RKO (cell line): ENCODE data around the gene ACSM2B.
"Not testable (repeated sequence)": the region's sequence is repeated elsewhere in the genome, so short reads cannot be mapped to it uniquely, and the experiment has no call there.

Experiments used
- DNase-seq: peaks from one replicate; pipeline ENCODE4 v3.0.0-alpha.2; 2016; ENCODE audit warnings: low spot score

ACSM2B gene

DNA sequence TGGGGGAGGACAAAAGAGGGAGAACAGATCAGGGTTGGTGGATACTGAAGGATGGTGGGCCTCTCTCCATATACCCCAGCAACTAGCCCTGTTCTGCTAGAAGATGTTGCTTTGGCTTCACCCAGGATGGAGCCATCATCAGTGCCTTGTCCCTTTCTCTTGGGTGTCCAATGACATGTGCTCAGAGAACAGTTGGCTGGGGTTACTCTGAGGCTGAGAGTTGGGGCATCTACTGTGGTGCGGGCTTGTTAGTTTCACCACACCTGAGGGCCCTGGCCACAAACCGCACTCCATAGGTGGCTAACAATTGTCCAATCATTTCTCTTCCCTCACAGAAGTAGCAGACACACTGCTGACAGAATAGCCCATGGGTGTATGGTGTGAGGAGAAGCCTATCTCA lies 18.9 kb upstream of the ACSM2B start:
- DNase-seq: not testable (repeated sequence)

DNA sequence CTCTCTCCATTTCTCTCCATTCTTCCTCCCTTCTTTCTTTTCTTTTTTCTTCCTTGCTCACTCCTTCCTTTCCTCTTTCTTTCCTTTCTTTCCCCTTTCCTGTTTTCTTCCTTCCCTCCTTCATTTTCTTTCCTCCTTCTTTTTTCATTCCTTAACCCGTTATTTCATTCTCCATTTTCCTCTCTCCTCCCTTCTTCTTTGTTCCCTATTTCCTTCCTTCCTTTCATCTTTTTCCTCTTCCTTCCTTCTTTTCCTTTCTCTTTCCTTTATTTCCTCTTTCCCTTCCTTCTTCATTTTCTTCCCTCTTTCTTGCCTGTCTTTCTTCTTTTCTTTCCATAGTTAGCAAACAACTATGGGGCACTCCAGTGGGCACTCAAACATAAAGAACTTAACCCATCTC lies 16.6 kb upstream of the ACSM2B start:
- DNase-seq: not testable (repeated sequence)

GRCh38 chr16:20589486-20589885 lies 13.3 kb upstream of the ACSM2B start:
- not testable (repeated sequence) for DNase-seq

GRCh38 chr16:20587645-20588074 lies 11.5 kb upstream of the ACSM2B start:
- not testable (repeated sequence) for DNase-seq

DNA sequence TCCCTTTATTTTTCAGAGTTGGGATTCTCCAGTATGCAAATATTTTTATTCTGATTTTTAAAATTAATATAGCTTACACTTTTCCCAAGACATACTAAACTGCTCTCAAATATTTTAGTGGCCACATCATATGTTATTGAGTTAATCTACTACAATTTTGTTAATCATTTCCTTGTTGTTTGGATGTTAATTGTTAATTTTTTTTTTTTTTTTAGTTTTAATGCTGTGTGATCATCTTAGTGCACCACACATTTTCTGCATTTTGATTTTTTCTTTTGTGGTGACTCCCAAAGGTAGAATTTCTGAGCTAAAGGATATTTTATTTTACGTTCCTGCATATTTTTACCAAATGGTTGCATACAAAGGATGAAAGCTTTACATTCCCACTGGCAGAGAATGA lies 10.5 kb upstream of the ACSM2B start:
- not testable (repeated sequence) for DNase-seq

- not testable (repeated sequence) for DNase-seq
These were observed 9.9 kb upstream of the ACSM2B start for GRCh38 chr16:20586112-20586511.

DNA sequence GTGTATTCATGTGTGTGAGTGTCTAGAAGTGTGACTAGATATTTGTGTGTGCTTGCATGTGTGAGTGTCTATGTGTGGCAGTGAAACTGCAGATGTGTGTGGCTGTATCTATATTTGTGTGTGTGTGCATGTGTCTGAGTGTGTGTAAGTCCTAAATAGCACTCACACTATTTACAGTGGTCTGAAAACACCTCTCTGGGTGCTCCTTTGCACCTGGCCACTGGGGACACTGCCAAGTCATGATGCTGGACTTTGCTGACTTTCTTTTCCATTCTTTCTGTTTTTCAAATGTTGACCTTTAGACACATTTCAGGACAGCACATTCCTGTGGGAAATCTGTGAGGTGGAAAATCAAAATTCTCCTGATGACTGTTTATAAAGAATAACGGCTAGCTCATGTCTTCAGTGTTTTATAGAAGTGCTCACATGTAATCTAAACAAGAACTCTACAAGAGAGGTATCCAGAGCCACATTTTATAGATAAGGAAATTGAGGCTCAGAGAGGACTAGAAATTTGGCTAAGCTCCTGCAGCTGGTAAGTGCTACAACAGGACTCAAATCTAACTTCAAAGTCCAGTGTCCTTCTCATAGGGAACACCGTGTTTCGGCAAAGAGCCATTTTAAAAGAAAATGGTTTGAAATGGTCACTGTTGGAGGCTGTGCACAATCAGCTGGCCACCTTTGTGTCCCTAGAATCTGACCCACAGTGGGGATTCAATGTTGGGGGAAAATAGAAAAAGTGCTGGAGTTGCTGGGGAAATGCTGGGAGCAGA lies 4.5 kb upstream of the ACSM2B start:
- not testable (repeated sequence) for DNase-seq

DNA sequence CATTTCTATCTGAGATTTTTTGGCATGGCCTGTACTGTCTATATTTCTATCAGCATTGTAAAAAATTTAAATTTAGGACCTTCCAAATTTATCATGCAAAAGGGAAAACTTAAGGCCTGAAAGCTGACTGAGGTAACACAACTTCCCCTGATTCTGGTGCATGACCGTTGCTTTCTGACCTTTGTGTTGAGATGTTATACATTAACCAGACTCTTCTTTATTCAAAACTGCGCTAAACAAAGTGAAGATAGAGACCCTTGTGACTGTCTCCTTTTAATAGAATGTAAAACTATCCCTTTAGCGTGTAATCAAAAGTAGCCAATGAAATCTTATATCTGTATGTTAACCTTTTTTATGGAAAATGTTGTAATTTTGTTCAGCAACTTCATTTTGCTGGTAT lies 1.9 kb upstream of the ACSM2B start:
- not testable (repeated sequence) for DNase-seq

- not testable (repeated sequence) for DNase-seq
These were observed 7.0 kb downstream of the ACSM2B start for GRCh38 chr16:20569117-20569651.

DNA sequence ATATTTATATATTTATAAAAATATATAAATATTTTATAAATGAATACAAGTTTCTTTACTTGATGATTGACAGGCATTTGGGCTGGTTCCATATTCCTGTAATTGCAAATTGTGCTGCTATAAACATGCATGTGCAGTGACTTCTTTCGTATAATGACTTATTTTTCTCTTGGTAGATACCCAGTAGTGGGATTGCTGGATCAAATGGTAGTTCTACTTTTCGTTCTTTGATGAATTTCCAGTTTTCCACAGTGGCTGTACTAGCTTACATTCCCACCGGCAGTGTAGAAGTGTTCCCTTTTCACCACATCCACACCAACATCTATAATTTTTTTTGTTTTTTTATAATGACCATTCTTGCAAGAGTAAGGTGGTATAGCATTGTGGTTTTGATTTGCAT lies 7.8 kb downstream of the ACSM2B start:
- DNase-seq: no peak

- no peak for DNase-seq
These were observed 9.3 kb downstream of the ACSM2B start for GRCh38 chr16:20566864-20567263.

DNA sequence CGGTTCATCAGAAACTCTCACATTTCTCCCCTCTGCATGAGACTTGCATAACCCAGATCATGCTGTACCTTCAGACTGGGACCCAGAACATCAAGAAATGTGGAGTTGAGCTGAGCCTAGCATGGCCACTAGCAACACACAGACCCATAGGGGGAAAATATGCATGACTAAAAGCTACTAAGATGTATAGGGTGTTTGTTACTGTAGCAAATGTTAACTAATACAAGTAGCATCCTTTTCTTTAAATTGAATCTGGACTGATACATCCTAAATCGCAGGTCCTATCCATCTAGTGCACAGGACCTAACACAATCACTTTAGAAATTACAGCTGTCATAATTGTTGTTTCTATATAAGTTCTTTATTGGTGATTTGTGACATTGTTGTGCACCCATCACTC lies 10.8 kb downstream of the ACSM2B start:
- not testable (repeated sequence) for DNase-seq

DNA sequence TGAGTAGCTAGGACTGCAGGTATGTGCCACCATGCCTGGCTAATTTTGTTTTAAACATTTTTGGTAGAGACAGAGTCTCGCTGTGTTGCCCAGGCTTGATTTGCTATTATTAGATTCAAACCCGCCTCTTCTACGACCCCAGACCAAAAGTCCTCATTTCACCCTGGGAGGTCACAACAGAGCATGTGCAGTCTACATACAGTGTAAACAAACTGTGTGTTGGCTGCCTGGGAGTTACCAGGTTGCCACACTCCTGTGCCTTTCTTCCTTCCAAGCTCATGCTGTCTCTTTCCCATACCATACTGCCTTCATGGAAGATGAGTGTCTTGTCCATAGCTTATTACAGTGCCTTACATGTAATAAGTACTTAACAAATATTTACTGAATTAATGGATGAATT lies 11.9 kb downstream of the ACSM2B start:
- DNase-seq: not testable (repeated sequence)

- DNase-seq: not testable (repeated sequence)
These were observed 20.5 kb downstream of the ACSM2B start for GRCh38 chr16:20555628-20556027.

DNA sequence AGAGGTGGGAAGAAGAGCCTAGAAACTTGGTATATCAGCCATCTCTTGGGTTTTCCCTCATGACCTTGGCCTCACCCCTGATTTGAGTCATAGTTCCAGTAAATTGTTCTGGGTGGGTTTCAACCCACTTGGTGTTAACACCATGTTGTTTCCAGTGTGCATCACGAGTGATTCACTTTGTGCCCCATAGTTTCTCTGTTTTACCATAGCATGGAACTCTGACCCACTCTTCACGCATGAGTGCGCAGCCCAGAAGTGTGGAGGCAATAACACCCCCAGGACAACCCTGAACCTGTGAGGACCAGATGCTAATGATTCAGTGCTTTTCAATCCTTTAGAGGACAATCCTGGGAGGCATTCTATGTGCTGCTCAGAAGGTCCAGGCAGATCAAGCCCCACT lies 21.5 kb downstream of the ACSM2B start:
- not testable (repeated sequence) for DNase-seq

- not testable (repeated sequence) for DNase-seq
These were observed 22.7 kb downstream of the ACSM2B start for GRCh38 chr16:20553493-20553892.

DNA sequence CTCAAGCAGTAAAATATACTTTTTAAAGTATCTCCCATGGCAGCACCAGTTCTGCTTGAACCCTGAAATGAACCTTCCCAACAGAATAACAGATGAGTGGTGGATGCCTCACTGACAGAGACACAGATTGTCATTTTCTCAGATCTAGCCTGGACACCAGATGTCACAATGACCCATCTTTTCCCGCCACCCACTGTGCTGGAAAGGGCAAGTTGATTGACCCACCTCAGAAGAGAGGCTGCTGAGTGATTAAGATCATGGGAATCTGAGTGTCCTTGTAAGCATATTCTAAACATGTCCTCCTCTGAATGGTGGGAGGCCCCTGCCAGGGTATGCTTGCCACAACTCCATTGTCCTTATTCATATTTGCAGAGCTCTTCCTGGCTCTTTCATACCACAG lies 29.2 kb downstream of the ACSM2B start:
- not testable (repeated sequence) for DNase-seq

DNA sequence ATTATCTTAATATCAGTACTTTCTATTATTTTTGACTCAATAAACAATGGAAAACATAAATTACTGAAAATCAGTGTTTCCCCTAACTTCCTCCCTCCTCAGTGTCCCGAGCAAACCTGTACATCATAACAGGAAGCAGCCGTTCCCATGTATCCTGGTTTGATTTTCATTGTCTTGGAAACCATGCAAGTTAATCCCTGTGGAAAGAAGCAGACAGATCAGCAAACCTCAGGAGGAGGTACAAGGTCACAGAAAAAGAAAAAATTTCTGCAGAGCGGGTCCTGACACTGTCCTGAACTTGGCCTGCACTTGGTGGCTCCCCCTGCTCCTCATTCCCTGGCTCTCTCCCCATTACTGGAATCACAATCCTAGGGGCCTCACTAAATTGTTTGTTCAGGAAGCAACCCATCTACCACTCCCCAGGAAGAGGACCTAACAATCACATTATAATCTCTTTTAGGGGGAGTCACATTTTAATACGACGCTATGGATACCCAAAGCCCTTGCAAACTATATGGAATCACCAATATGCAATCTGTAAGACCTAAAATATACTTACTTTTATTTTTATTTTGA lies 29.8 kb downstream of the ACSM2B start:
- not testable (repeated sequence) for DNase-seq

- not testable (repeated sequence) for DNase-seq
These were observed 35.4 kb downstream of the ACSM2B start for GRCh38 chr16:20540603-20541316.

GRCh38 chr16:20538687-20539086 lies 37.5 kb downstream of the ACSM2B start:
- no peak for DNase-seq

GRCh38 chr16:20538181-20538580 lies 38.0 kb downstream of the ACSM2B start:
- DNase-seq: no peak

- DNase-seq: not testable (repeated sequence)
These were observed 39.5 kb downstream of the ACSM2B start for GRCh38 chr16:20536669-20537068.
